BE2C (cell line): Measurements from ENCODE around the gene RAPGEF2.
"Not testable (repeated sequence)": the region's sequence is repeated elsewhere in the genome, so short reads cannot be mapped to it uniquely, and the experiment has no call there.

Source experiments
- DNase-seq: peaks from one replicate; pipeline ENCODE4 v3.0.0-alpha.2; 2020
- H3K27me3 ChIP-seq: fragments of 250-450 bp; sonication (Bioruptor Pico); 2 replicates; pipeline ENCODE4 v1.5.1; 2020; ENCODE audit warnings: mild to moderate bottlenecking
- H3K36me3 ChIP-seq: fragments of 250-450 bp; sonication (Bioruptor Pico); 2 replicates; pipeline ENCODE4 v1.5.1; 2020; ENCODE audit warnings: mild to moderate bottlenecking
- H3K4me1 ChIP-seq: fragments of 250-450 bp; sonication (Bioruptor Pico); 2 replicates; pipeline ENCODE4 v1.5.1; 2020
- H3K4me3 ChIP-seq: 2 replicates; pipeline ENCODE4 v1.5.1; 2011; ENCODE audit warnings: low read depth, low read length
- H3K9me3 ChIP-seq: fragments of 250-450 bp; sonication (Bioruptor Pico); 2 replicates; pipeline ENCODE4 v1.5.1; 2020
- TF ChIP-seq, protein P1 (sequence below): IDR thresholded peaks from 2 replicates; pipeline ENCODE4 v1.5.1; 2012; ENCODE audit warnings: mild to moderate bottlenecking, low read depth, low read length

RAPGEF2 gene

DNA sequence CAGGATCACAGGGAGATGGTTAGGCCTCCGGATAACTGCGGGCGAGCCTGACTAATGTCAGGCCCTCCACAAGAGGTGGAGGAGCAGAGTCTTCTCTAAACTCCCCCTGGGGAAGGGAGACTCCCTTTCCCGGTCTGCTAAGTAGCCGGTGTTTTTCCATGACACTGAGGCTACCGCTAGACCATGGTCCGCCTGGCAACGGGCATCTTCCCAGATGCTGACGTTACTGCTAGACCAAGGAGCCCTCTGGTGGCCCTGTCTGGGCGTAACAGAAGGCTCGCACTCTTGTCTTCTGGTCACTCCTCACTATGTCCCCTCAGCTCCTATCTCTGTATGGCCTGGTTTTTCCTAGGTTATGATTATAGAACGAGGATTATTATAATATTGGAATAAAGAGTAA lies 213.0 kb downstream of the RAPGEF2 start:
- H3K27me3 ChIP-seq, H3K4me1 ChIP-seq, H3K9me3 ChIP-seq, H3K4me3 ChIP-seq: not testable (repeated sequence)
- peak; percentile 80 for DNase-seq
- peaks cover 31% of the 10 kb centered on the region for H3K36me3 ChIP-seq
- TF ChIP-seq, protein P1, sequence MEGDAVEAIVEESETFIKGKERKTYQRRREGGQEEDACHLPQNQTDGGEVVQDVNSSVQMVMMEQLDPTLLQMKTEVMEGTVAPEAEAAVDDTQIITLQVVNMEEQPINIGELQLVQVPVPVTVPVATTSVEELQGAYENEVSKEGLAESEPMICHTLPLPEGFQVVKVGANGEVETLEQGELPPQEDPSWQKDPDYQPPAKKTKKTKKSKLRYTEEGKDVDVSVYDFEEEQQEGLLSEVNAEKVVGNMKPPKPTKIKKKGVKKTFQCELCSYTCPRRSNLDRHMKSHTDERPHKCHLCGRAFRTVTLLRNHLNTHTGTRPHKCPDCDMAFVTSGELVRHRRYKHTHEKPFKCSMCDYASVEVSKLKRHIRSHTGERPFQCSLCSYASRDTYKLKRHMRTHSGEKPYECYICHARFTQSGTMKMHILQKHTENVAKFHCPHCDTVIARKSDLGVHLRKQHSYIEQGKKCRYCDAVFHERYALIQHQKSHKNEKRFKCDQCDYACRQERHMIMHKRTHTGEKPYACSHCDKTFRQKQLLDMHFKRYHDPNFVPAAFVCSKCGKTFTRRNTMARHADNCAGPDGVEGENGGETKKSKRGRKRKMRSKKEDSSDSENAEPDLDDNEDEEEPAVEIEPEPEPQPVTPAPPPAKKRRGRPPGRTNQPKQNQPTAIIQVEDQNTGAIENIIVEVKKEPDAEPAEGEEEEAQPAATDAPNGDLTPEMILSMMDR: peak; percentile 62

DNA sequence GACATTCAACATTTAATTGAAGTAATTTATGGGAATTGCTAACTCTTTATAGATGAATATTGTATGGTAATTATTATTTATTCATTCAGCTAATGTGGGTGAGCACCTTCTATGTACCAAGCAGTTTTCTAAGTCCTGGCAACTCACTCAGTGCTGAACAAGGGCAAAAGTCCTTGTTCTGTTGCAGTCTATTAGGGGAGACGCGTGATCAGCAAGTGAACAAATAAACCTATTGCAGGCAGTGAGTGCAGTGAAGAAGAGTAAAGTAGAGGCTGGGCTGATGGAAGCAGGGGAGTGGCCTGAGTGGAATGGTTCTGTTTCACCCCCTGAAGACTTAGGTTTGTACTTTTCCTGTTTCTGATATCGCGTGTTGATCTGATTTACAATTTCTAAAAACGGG lies 214.3 kb downstream of the RAPGEF2 start:
- no peaks in the 10 kb centered on the region for H3K9me3 ChIP-seq
- H3K27me3 ChIP-seq: no peaks in the 10 kb centered on the region
- TF ChIP-seq, protein P1: no peak
- H3K4me3 ChIP-seq: no peak overlapping the region
- no peak for DNase-seq
- H3K4me1 ChIP-seq: no peaks in the 10 kb centered on the region
- peaks cover 38% of the 10 kb centered on the region for H3K36me3 ChIP-seq

DNA sequence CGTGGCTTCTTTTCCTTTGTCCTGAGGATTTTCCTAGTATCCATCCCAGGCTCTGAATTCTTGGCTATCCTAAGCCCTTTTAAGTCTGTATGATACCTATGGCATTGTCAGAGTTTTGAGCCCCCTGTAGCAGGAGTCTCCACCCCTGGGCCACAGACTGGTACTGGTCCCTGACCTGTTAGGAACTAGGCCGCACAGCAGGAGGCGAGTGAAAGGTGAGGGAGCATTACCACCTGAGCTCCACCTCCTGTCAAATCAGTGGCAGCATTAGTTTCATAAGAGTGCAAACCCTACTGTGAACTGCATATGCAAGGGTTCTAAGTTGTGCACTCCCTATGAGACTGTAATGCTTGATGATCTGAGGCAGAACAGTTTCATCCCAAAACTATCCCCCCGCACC lies 216.1 kb downstream of the RAPGEF2 start:
- no peaks in the 10 kb centered on the region for H3K4me1 ChIP-seq
- DNase-seq: no peak
- TF ChIP-seq, protein P1: no peak
- H3K9me3 ChIP-seq: no peaks in the 10 kb centered on the region
- peaks cover 43% of the 10 kb centered on the region for H3K36me3 ChIP-seq
- no peaks in the 10 kb centered on the region for H3K27me3 ChIP-seq
- H3K4me3 ChIP-seq: no peak overlapping the region

DNA sequence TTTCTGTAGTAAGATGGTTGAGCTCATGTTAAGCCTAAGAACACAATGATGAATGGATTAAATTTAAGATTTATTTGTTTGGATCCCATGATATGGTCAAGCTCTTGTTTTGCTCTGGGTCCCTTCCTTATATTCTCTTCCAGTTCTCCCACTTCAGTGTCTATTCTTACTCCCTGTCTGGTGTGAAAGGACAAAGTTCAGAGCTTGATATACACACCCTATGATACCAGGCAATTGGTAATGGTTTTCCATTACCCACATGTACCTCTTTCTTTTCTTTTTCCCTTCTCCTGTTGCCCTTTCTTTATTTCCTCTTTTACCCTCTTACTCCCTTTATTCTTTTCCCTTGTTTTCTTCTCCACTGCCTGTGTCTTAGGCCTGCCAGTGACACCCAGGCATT lies 223.6 kb downstream of the RAPGEF2 start:
- Histone ChIP-seq H3K4me3 (no peak overlapping the region), H3K4me1 (no peaks in the 10 kb centered on the region), H3K27me3 (no peaks in the 10 kb centered on the region), H3K9me3 (no peaks in the 10 kb centered on the region), H3K36me3 (peaks cover 56% of the 10 kb centered on the region)
- TF ChIP-seq, protein P1: no peak
- DNase-seq: no peak

DNA sequence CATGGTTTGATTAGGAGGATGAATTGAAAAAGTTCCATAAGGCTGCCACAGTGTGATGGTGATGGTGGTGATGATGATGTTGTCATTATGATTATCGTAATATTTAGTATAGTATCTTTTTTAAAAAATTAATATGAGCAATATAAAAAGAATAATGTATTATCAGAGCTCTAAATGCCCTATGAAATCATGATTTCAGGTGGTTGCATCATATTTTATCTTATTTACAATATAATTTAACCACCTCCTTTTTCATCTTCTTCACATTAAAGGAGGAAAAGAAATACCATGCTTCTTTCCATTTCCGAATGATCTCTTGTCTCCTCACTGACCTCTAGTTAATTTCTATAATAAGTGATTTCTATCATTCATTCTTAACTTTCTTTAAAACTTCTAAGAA lies 225.9 kb downstream of the RAPGEF2 start:
- no peak for DNase-seq
- H3K27me3 ChIP-seq: no peaks in the 10 kb centered on the region
- H3K4me1 ChIP-seq: no peaks in the 10 kb centered on the region
- TF ChIP-seq, protein P1: no peak
- no peak overlapping the region for H3K4me3 ChIP-seq
- no peaks in the 10 kb centered on the region for H3K9me3 ChIP-seq
- peaks cover 56% of the 10 kb centered on the region for H3K36me3 ChIP-seq

DNA sequence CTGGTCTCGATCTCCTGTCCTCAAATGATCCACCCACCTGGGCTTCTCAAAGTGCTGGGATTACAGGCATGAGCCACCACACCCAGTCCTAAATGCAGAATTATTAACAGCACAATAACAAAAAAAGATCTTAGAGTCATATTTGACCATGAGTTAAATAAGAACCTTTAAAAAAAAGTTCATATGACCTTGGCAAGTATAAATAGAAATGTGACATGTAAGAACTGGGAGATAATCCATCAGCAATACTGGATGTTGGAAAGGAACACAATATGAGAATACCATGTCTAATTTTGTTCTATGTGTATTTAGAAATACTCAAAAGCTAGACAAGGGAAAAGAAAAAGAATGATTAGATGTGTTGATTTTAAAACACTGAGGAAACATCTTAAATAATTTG lies 231.6 kb downstream of the RAPGEF2 start:
- H3K4me1 ChIP-seq: no peaks in the 10 kb centered on the region
- no peak overlapping the region for H3K4me3 ChIP-seq
- no peak for DNase-seq
- H3K27me3 ChIP-seq: no peaks in the 10 kb centered on the region
- peaks cover 70% of the 10 kb centered on the region for H3K36me3 ChIP-seq
- H3K9me3 ChIP-seq: no peaks in the 10 kb centered on the region
- TF ChIP-seq, protein P1: no peak
